K562 (cell line): ENCODE measurements around the gene GPR12. TPM values are rescaled to one million over a fixed set of nuclear protein-coding genes. Genes with fewer than 3 reads are reported as not detected.

Experiments
- ATAC-seq: fragments of 200-7000 bp; cut with Tn5 transposase; 3 replicates; pipeline ENCODE4 v1.9.1; 2020; ENCODE audit warnings: moderate library complexity
- BruUV-seq: library from RNA; stranded (reverse); fragments of 400-500 nt; replicated peaks from 2 replicates; lab custom pipeline; 2021; lab: Mats Ljungman, UMichigan
- CTCF ChIA-PET: fragments of 300-600 bp; formaldehyde crosslinking; extraction: SDS; loops from one replicate; lab custom pipeline; 2021; ENCODE audit warnings: low intra/inter-chr PET ratio; lab: Yijun Ruan, JAX
- POLR2A ChIA-PET: fragments of 300-600, 350-650 bp; sonication (Branson Sonifier 250); formaldehyde crosslinking; extraction: SDS; loops from one replicate; lab custom pipeline; 2021; ENCODE audit warnings: antibody characterized with exemption, inconsistent platforms; lab: Yijun Ruan, JAX
- DNase-seq, 4 experiments: peaks; one replicate each; pipeline versions ENCODE4 v3.0.0 to v3.0.0-alpha.2; 2011 to 2018; ENCODE audit warnings: low spot score in 3 of 4, mixed read lengths in 3 of 4; ENCODE audit errors: extremely low read depth in 1 of 4
- FAIRE-seq: peaks from 2 replicates; lab custom pipeline; 2011; peaks lifted over from hg19 to GRCh38; lab: Jason Lieb, UNC
- H2AFZ ChIP-seq: 2 replicates; pipeline ENCODE4 v1.6.0; 2011; ENCODE audit warnings: low read depth, low read length, control low read depth, inconsistent platforms
- H3K27ac ChIP-seq: fragments of 200-600 bp; 3 replicates; pipeline ENCODE4 v1.8.0; 2011; ENCODE audit warnings: low read depth, mild to moderate bottlenecking, control low read depth, inconsistent platforms, low read length, moderate library complexity, mixed read lengths; ENCODE audit errors: extremely low read depth
- H3K27me3 ChIP-seq, 2 experiments: fragments of 300-600 bp in 1 of 2; 2 replicates in 1 of 2; 3 replicates in 1 of 2; pipeline versions ENCODE4 v1.6.0 to v1.8.0; 2011; ENCODE audit warnings: inconsistent platforms in 2 of 2, low read length in 2 of 2, mild to moderate bottlenecking in 1 of 2, mixed read lengths in 1 of 2, moderate library complexity in 1 of 2; ENCODE audit not compliant: control insufficient read depth in 2 of 2, insufficient read depth in 2 of 2
- H3K36me3 ChIP-seq: fragments of 300-600 bp; 3 replicates; pipeline ENCODE4 v1.8.0; 2011; ENCODE audit warnings: mild to moderate bottlenecking, low read length, inconsistent platforms; ENCODE audit not compliant: control insufficient read depth, insufficient read depth
- H3K4me1 ChIP-seq, 2 experiments: fragments of 200-600 bp in 1 of 2; replicated peaks in 1 of 2; 2 replicates in 1 of 2; 3 replicates in 1 of 2; pipeline versions ENCODE4 v1.5.1 to v1.8.0; 2011; ENCODE audit warnings: inconsistent platforms in 2 of 2, low read length in 2 of 2, mild to moderate bottlenecking in 1 of 2, mixed read lengths in 1 of 2, moderate library complexity in 1 of 2; ENCODE audit not compliant: control insufficient read depth in 2 of 2, insufficient read depth in 2 of 2
- H3K4me2 ChIP-seq: 2 replicates; pipeline ENCODE4 v1.6.1; 2011; ENCODE audit warnings: low read length, control low read depth, inconsistent platforms, mixed read lengths; ENCODE audit not compliant: insufficient read depth
- H3K4me3 ChIP-seq: fragments of 200-600 bp; sonication (generic), shearing (Covaris generic); 2 replicates; pipeline ENCODE4 v1.5.1; 2016; ENCODE audit warnings: control low read depth, inconsistent platforms
- H3K79me2 ChIP-seq: fragments of 200-600 bp; 3 replicates; pipeline ENCODE4 v1.8.0; 2011; ENCODE audit warnings: low read length, inconsistent platforms; ENCODE audit not compliant: control insufficient read depth, insufficient read depth
- H3K9ac ChIP-seq, 2 experiments: 2 replicates each; pipeline versions ENCODE4 v1.6.0 to v1.6.1; 2011; ENCODE audit warnings: low read depth in 2 of 2, low read length in 2 of 2, control low read depth in 1 of 2, inconsistent platforms in 1 of 2, mild to moderate bottlenecking in 1 of 2, mixed read lengths in 1 of 2; ENCODE audit not compliant: insufficient read depth in 1 of 2
- H3K9me1 ChIP-seq: one replicate; pipeline ENCODE4 v1.6.0; 2011; ENCODE audit warnings: inconsistent platforms, mild to moderate bottlenecking, low read length, moderate library complexity; ENCODE audit not compliant: control insufficient read depth, insufficient read depth
- H3K9me3 ChIP-seq: replicated peaks from 2 replicates; pipeline ENCODE4 v1.5.1; 2011; ENCODE audit warnings: low read depth, low read length, inconsistent platforms; ENCODE audit not compliant: control insufficient read depth, insufficient read depth
- H4K20me1 ChIP-seq: replicated peaks from 2 replicates; pipeline ENCODE4 v1.6.1; 2011; ENCODE audit warnings: low read length, inconsistent platforms, mixed read lengths; ENCODE audit not compliant: control insufficient read depth, insufficient read depth
- CUX1 ChIP-seq: fragments of 200-800 bp; sonication (Bioruptor generic); IDR thresholded peaks from 2 replicates; pipeline ENCODE4 v1.6.1; 2016; ENCODE audit warnings: missing genetic modification characterization, missing compliant biosample characterization
- FOS ChIP-seq: IDR thresholded peaks from 3 replicates; pipeline ENCODE4 v1.6.1; 2011; ENCODE audit not compliant: insufficient read length; ENCODE audit errors: extremely low read depth
- HLTF ChIP-seq: fragments of 450-650 bp; IDR thresholded peaks from 2 replicates; pipeline ENCODE4 v1.6.1; 2016
- HMGXB4 ChIP-seq: sonication (generic); formaldehyde crosslinking; IDR thresholded peaks from 2 replicates; pipeline ENCODE4 v1.8.1; 2023; ENCODE audit warnings: mild to moderate bottlenecking, missing genetic modification reagents
- NR3C1 ChIP-seq: sonication (generic); formaldehyde crosslinking; IDR thresholded peaks from 2 replicates; pipeline ENCODE4 v1.8.1; 2022; ENCODE audit warnings: missing genetic modification reagents
- NRF1 ChIP-seq, 2 experiments: fragments of 450-650 bp; IDR thresholded peaks in 1 of 2; conservative IDR thresholded peaks in 1 of 2; 2 replicates each; pipeline ENCODE4 v1.6.1; 2014; ENCODE audit warnings: mild to moderate bottlenecking in 2 of 2
- ZNF23 ChIP-seq: fragments of 250-450 bp; sonication (Bioruptor Pico); IDR thresholded peaks from 2 replicates; pipeline ENCODE4 v1.4.0; 2020; ENCODE audit warnings: mild to moderate bottlenecking
- ZNF436 ChIP-seq: fragments of 250-450, 450-650 bp; sonication (Bioruptor Pico); formaldehyde crosslinking; IDR thresholded peaks from 2 replicates; pipeline ENCODE4 v1.7.0; 2020; ENCODE audit warnings: mild to moderate bottlenecking
- ZNF586 ChIP-seq: fragments of 450-650 bp; formaldehyde crosslinking; conservative IDR thresholded peaks from 2 replicates; pipeline ENCODE4 v1.4.0; 2020; ENCODE audit warnings: mild to moderate bottlenecking, moderate library complexity
- WGBS: fragments of 100-300 bp; shearing (Covaris generic); methylation state at CpG from one replicate; pipeline ENCODE4 v1.1.6; 2016; ENCODE audit warnings: low coverage, mixed read lengths; ENCODE audit not compliant: insufficient coverage; ENCODE audit errors: missing lambda C conversion rate; 5-methylcytosine and 5-hydroxymethylcytosine counted together
- in situ Hi-C: fragments of 300-500 bp; cut with MboI; formaldehyde crosslinking; loops from 4 replicates; pipeline ENCODE4 v1.15.0; 2018; ENCODE audit warnings: inconsistent platforms, mixed read lengths
- intact Hi-C: fragments of 100-400 bp; cut with micrococcal nuclease; formaldehyde crosslinking; loops from 2 replicates; pipeline ENCODE4 v1.14.2; 2022
- polyA plus RNA-seq, 8 experiments: library from polyadenylated mRNA; depleted of rRNA in 4 of 8; stranded (reverse) in 5 of 8; unstranded in 3 of 8; fragments of >200 nt; fragmentation: Nextera tagmentation in 2 of 8; fragmentation: Illumina TruSeq in 1 of 8; extraction: Ambion mirVana in 2 of 8; extraction: Trizol in 1 of 8; gene quantifications; 2 replicates each; pipeline versions ENCODE4 v1.2.1 to v1.2.3, GENCODE V29; 2011 to 2014; ENCODE audit warnings: inconsistent platforms in 1 of 8, missing spikeins in 1 of 8
- total RNA-seq, 7 experiments: library from RNA; depleted of rRNA in 6 of 7; stranded (reverse); fragments of >200 nt in 6 of 7; fragmentation: Illumina TruSeq in 2 of 7; extraction: Trizol in 2 of 7; gene quantifications; 2 replicates each; pipeline versions ENCODE4 v1.2.1 to v1.2.3, GENCODE V29; 2011 to 2021; ENCODE audit warnings: low replicate concordance in 1 of 7

The GPR12 gene
- total and polyA plus RNA-seq, 9 of the 15 experiments (the other 6 are each of a cell fraction or from before 2014, with no cell fraction given): not detected

GRCh38 chr13:26759907-26760831, at the start of gene GPR12 (continued):
- TF ChIP-seq ZNF586 (no peak), NRF1 (conservative IDR thresholded peaks at IDR 0.05 in 1 of 2, IDR thresholded peaks at IDR 0.05 in 1 of 2) (no peak), FOS (no peak), ZNF23 (CRISPR knock-in tag) (no peak), NR3C1 (CRISPR knock-in tag) (no peak)

- no peaks in the 10 kb centered on the region for H3K27me3 ChIP-seq
- DNase-seq (no peak), ATAC-seq (no peak), FAIRE-seq (no peak)
- H3K4me2 ChIP-seq: no peak overlapping the region
- no peaks in the 10 kb centered on the region for H4K20me1 ChIP-seq
- no peaks in the 10 kb centered on the region for H3K9me1 ChIP-seq
- H3K4me3 ChIP-seq: no peak overlapping the region
- 0% methylated on average over 1 of the region's 2 CpGs for WGBS
- no peaks in the 10 kb centered on the region for H3K4me1 ChIP-seq
- H2AFZ ChIP-seq: no peak overlapping the region
- ChIA-PET POLR2A (no interaction called here), CTCF (no interaction called here)
- no peaks in the 10 kb centered on the region for H3K79me2 ChIP-seq
- H3K27ac ChIP-seq: no peak overlapping the region
- intact Hi-C loops (no loop called here), in situ Hi-C loops (no loop called here)
- TF ChIP-seq ZNF436 (CRISPR knock-in tag) (no peak), HMGXB4 (no peak), HLTF (no peak), CUX1 (no peak)
- no peak overlapping the region for H3K9ac ChIP-seq
- H3K9me3 ChIP-seq: no peaks in the 10 kb centered on the region
- BruUV-seq: no TSS peak
- no peaks in the 10 kb centered on the region for H3K36me3 ChIP-seq
Measured at GRCh38 chr13:26810095-26810494, 49.5 kb upstream of the GPR12 start.
